IPS-NIHi7 (cell line): Measurements from ENCODE around the gene TRAPPC3.

Source experiments
- DNase-seq: peaks from one replicate; pipeline ENCODE4 v3.0.0; 2012; ENCODE audit warnings: mixed read lengths; ENCODE audit errors: extremely low spot score

Gene TRAPPC3

DNA sequence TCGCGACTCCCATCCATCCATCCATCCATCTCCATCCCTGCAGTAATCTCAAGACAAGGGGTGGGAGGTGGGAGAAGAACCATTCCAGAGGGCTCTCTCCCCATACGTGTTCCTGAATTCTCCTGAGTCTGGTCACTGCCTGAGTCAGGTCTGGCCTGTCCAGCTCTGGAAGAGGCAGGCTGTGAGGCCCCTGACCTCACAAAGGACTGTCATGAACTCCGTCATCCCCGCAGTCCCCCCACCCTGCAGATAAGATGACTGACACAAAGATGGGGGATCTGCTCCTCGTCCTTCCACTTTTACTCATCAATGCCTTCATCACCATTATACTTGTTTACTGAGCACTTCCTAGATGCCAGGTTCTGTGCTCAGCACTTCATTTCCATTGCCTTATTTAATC is 5.0 kb upstream of the TRAPPC3 start:
- DNase-seq: no peak

DNA sequence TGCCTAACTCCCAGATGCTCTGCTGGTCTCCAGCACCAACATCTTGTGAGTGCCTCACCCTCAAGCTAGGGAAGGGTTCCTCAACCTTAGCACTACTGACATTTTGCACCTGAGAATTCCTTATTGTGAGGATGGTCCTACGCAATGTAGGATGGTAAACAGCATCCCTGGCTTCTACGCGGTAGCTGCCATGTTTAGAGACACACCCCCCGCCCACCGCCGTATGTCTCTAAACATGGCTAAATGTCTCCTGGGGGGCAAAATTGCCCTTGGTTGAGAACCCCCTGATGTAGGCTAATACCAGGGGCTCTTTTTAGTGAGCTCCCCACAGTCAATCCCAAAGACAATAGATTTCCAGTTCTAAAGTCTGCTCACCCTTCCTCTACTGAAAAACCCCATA is 4.2 kb upstream of the TRAPPC3 start:
- DNase-seq: no peak

- no peak for DNase-seq
These were observed 2.5 kb upstream of the TRAPPC3 start for GRCh38 chr1:36151845-36152203.

GRCh38 chr1:36151134-36151844 is 2.0 kb upstream of the TRAPPC3 start:
- DNase-seq: no peak

GRCh38 chr1:36150296-36151133 is 1.2 kb upstream of the TRAPPC3 start:
- DNase-seq: peak; percentile 77

DNA sequence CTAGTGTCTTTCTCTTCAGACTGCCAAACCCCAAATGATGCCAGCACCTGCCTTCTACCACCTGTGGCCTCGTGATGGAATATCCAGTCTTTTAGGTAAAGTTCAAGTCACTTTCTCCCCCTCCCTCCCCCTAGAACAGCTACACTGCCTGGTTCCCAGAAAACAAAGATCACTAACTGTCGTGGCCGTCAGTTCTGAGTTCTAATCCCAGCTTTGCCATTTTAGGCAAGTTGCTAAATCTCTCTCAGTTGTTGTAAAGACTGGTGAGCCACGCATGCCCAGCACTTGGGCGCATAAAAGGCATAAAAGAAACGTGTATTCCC is 648 bp upstream of the TRAPPC3 start:
- no peak for DNase-seq

DNA sequence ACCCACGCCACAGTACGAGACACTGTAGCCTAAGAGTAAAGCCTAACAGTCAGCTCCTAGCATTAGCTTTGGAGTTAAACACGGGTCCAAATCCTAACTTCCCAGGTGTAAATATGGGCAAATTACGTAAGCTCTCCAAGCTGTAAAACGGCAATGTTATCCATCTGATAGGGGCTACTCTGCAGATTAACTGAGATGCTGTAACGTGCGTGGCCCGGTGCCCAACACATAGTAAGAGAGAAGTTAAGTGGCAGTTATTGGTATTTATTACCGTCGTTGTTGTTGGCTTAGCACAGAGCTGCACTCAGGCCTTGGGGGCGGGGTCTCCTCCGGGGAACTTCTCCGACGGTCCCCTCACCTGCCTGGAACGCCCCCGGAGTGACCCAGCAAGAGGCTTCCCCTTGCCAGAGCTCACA is 457 bp downstream of the TRAPPC3 start:
- no peak for DNase-seq

- DNase-seq: no peak
These were observed 4.9 kb downstream of the TRAPPC3 start for GRCh38 chr1:36144413-36144812.

- DNase-seq: no peak
These were observed 5.9 kb downstream of the TRAPPC3 start for GRCh38 chr1:36143424-36143823.

DNA sequence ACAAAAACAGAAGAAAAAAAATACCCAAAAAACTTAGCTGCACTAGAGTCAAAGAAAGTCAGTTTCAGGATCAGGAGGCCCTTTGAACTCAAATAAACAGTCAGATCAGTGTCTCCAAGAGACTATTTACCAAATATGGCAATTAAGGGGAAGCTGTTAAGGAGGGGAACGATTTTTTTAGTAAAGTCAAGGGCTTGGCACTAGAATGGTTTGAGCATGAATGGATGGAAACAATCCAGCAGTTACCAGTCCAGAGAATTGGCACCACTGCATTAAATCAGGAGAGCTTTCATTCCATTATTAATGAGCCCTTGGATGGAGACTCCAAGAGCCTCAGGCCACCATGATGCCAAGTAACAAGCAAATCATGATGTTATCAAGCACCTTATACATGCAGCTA is 7.2 kb downstream of the TRAPPC3 start:
- DNase-seq: no peak

DNA sequence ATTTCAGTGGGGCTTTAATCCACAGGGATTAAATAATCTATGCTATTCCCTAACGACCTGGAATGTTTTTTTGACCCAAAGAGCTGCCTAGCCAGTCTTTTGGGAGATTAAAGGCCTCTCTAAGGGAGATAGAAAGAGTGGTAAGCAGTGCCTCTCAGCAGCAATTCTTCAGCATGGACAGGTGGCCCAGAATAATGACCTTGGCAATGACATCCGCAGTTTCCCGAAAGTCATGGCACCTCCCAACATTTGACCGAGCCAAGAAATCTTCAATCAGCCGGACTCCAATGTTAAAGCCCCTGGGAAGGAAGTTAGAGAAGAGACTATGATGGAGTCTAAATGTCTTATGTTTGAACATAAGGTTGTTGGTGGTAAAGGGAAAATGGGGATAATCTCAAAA is 9.8 kb downstream of the TRAPPC3 start:
- no peak for DNase-seq

DNA sequence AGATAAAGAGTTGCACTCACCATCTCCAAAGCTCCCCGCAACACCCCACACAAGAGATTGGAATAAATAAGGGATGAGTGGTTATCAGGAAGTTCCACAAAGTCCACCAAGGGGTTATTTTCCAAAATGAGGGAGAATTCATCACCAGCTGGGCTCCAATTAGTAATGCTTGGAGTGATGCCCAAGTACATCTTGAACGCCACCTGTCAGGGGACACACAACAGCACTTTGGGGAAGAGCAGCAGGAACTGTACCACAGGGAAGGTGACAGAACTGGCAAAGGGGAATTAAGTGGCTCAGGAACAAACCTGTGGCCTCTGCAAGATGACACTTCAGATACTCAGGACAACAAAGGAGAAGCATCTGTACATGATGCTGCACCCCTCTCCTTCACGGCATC is 11.5 kb downstream of the TRAPPC3 start:
- DNase-seq: no peak

- no peak for DNase-seq
These were observed 12.1 kb downstream of the TRAPPC3 start for GRCh38 chr1:36137226-36137625.

GRCh38 chr1:36136535-36136934 is 12.8 kb downstream of the TRAPPC3 start:
- DNase-seq: no peak

- DNase-seq: no peak
These were observed 13.5 kb downstream of the TRAPPC3 start for GRCh38 chr1:36135796-36136195.

GRCh38 chr1:36135330-36135667 is 14.0 kb downstream of the TRAPPC3 start:
- no peak for DNase-seq

- DNase-seq: peak; percentile 95
These were observed 14.6 kb downstream of the TRAPPC3 start for GRCh38 chr1:36134505-36135329.

DNA sequence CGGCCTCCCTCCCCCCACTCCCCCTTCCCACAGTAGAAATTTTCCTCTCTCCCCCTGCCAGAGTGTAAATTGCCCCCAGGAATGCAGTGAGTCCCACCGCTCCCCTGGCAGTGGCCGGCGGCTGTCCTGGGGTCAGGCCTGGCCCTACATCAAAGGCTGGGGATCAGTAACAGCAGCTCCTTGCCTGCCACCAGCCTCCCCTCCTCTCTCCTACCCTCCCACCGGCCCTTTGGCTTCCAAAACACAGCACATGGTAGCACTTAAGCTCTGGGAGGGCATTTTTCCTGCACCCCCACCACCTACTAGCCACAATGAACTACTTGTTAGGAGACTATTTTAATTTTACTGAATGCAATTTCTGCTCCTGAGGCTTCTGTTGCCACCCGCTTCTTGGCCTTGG is 15.3 kb downstream of the TRAPPC3 start:
- DNase-seq: no peak

- DNase-seq: no peak
These were observed 15.8 kb downstream of the TRAPPC3 start for GRCh38 chr1:36133484-36133883.

GRCh38 chr1:36132029-36132428 is 17.3 kb downstream of the TRAPPC3 start:
- DNase-seq: no peak

- DNase-seq: no peak
These were observed 20.4 kb downstream of the TRAPPC3 start for GRCh38 chr1:36128905-36129206.

GRCh38 chr1:36128126-36128904 is 21.0 kb downstream of the TRAPPC3 start:
- DNase-seq: no peak
